HG03442 (cell line): ENCODE results near the gene GDI1.
A peak's percentile ranks its signal among the peaks of the same experiment; 100 is the strongest.

ENCODE experiments used
- ATAC-seq: cut with Tn5 transposase; IDR thresholded peaks from one replicate; pipeline ENCODE4 v1.9.1; 2021; ENCODE audit warnings: mild to moderate bottlenecking, moderate library complexity; ENCODE audit not compliant: unreplicated experiment

Gene GDI1

DNA sequence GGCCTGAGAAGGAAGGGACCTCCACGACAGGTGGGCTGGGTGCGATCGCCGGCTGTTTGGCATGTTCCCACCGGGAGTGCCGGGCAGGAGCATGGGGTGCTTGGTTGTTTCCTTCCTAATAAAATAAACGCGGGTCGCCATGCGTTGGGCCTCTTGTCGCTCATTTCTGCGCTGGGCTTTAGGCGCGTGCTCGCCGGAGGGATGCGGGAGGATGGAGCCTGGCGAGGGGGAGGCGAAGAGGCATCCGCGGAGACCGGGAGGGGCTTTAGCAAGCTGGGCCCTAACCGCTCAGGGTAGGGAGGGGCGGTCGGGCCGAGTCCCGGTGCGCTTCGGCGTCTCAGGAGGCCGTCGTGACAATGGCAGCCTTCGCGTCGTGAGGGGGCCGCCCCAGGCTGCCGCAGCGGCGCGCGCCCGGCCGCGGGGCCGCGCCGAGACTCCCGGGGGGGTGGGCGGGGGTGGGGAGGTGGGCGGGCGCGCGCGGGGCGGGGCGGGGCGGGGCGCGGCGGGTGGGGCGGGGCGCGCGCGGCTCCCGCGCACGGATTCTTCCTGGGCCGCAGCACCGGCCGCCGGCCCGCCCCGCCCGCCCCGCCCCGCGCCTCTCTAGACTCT is 476 bp upstream of the GDI1 start:
- peak; percentile 38 for ATAC-seq

DNA sequence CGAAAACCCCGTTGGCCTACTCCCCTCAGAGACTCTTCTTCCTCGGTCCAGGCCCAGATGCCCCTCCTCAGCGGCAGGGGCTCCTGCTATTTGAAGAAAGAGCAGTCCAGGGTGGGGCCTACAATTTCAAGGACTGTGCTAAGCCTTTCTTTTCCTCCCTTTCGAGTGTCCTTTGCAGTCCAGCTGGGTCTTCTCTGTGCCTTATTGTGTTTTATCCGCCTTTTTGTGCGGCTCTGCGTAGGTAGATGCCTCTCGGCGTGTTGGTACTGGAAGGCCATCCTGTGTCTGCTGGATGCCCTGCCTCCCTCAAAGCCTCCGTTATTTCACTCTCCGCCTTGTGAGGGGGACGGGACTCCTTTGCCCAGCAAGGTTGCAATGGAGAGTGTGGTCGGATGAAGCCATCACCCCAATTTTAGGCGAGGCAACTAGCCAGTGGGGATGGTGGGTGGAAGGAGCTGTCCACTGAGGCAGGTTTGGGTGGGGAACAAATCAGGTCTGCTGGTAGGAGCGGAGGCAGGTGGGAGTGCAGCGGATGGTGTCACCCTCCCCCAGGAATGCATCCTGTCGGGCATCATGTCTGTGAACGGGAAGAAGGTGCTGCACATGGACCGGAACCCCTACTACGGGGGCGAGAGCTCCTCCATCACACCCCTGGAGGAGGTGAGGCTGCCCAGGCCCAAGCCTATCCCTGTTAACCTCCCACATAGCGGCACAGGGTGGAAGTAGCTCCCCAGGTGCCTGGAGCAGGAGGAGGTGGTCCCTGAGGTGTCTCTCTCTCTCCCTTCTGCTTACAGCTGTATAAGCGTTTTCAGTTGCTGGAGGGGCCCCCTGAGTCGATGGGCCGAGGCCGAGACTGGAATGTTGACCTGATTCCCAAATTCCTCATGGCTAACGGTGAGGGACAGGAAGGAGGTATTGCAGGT is 1.3 kb downstream of the GDI1 start:
- no peak for ATAC-seq

DNA sequence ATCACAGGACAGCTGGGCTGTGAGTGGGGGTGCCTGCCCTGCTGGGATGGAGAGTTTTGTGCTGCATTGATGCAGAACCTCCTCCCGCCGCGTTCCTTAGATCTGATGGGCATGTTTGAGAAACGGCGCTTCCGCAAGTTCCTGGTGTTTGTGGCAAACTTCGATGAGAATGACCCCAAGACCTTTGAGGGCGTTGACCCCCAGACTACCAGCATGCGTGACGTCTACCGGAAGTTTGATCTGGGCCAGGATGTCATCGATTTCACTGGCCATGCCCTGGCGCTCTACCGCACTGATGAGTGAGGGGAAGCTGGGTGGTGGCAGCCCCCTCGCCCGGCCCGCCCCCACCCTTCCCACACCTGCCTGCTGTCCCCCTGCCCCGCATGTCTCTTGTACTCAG is 2.9 kb downstream of the GDI1 start:
- no peak for ATAC-seq

DNA sequence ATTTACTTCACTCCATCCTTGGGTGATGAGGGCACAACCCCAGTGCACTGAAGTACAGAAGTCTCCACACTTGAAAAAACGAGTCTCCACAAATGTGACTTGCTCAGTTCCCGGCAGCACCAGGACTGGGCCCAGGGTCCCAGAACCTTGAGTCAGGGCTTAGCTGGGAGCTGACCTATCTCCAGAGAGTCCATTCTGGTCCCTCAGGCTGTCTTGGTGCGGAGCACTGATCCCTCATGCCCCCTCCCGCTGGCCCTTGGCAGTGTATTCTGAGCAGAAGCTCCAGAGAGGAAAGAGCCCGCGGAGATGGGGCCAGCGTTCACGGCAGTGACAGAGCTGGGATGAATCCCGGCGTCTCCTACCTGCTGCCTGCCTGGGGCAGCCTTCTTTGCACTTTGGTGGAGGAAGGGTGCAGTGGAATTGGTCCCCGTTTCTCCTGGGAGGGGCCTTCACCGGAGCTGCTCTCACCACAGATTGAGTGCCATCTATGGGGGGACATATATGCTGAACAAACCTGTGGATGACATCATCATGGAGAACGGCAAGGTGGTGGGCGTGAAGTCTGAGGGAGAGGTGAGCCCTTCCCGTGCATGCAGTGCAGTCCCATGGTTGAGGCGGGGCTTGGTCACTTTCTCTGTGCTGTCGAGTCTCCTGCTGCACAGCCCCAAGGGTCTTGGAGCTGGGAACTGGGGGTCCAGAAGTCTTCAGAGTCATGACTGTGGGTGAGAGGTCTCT is 3.8 kb downstream of the GDI1 start:
- no peak for ATAC-seq

DNA sequence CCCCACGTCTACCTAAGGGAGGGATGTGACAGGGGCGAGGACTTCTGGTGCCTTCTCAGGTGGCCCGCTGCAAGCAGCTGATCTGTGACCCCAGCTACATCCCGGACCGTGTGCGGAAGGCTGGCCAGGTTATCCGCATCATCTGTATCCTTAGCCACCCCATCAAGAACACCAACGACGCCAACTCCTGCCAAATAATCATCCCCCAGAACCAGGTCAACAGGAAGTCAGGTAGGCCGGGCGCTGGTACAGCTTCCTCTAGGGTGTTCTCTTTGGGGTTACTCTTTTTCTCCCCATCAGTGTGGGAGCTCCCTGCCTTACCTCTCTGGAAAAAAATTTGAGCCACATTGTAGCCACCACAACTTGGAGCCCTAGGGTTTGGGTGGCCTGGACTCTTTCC is 4.6 kb downstream of the GDI1 start:
- no peak for ATAC-seq

DNA sequence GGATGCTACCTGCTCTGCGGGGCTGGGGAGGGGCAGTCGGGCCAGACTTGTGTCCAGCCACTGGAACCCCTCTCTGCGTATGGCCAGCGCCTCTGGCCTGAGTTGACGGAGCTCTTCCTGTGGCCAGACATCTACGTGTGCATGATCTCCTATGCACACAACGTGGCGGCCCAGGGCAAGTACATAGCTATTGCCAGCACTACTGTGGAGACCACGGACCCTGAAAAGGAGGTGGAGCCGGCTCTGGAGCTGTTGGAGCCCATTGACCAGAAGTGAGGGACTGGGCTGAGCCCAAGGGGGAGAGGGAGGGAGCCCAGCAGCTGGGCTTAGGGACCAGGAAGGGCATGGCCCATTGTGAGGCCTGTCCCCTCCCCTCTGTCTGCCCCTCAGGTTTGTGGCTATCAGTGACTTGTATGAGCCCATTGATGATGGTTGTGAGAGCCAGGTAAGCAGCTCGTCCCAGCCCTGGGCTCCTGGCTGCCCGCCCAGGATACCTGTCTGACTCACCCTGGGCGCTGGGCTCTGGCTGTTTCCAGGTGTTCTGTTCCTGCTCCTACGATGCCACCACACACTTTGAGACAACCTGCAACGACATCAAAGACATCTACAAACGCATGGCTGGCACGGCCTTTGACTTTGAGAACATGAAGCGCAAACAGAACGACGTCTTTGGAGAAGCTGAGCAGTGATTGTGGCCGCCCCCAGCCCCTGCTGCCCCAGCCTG is 5.2 kb downstream of the GDI1 start:
- no peak for ATAC-seq

DNA sequence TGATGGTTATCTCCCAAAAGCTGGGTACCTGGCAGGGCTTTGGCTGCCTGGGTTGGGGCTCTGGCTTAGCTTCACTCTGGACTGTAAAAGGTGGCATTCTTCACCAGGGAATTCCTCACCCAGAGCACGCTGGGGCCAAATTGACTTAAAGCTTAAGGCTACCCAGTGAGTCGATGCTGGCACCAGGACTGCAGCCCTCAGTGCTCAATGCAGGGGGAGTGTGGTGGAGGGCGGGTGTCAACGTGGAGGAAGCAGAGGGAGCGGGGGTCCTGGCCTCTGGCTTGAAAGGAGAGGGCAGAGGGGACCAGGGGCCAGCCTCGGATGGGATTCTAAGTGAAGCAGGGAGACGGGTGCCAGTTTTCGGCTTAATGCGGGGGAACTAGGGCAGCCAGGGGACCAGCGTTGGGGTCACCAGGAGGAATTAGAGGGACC is 6.5 kb downstream of the GDI1 start:
- no peak for ATAC-seq

DNA sequence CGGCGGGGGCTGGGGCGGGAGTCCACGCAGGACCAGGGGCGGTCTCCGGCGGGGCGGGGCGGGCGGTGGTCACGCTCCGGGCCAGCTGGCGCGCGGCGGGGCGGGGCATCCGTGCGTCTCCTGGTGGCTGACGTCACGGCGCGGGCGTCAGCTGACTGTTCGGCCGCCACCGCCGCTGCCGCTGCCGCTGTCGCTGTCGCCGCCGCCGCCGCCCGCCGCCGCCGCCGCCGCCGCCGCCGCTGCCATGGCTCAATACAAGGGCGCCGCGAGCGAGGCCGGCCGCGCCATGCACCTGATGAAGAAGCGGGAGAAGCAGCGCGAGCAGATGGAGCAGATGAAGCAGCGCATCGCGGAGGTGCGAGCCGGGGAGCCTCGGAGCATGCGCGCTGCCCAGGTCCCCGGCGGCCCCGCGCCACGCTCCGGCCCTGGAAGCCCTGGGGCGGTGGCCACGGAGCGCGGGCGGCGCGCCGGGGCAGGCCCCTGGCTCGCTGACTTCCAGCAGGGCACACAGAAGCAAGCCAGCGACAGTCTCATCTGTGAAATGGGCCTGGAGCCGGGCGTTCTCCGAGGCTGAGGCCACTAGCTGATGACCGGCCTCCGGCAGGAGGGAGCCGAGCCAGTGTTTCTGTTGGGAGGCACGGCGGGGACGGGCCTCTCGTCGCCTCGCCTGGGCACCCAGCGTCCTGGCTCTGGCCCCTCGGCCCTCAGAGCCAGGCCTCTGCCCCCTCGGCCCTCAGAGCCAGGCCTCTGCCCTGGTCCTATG is 7.2 kb downstream of the GDI1 start, which contains the start of gene FAM50A:
Gene FAM50A, plus strand, starts transcription at position 150 of the 763 bp plus-strand sequence. Its CDS starts 95 bp downstream, at position 245.
- peak; percentile 79 for ATAC-seq

DNA sequence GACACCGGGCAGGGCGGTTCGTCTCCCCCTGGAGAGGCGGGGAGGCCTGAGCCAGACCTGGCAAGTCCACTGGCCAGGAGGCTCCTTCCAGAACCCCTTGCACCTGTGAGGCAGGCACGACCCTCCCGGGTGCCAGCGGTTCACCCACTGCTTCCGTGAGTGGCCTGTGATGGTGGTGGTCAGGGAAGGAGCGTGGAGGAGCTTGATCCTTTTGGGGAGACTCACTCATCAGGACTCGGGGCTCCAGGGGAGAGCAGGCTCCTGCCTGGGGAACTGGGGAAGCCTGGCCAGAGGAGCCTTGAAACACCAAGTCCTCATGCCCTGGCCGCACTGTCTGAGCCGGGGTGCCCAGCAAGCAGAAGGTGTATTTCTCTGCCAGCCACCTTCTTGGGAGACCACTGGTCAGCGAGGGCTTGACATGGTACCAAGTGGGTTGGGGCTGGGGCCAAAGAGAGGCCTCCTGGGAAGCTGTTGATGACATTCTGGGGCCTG is 7.8 kb downstream of the GDI1 start:
- no peak for ATAC-seq

DNA sequence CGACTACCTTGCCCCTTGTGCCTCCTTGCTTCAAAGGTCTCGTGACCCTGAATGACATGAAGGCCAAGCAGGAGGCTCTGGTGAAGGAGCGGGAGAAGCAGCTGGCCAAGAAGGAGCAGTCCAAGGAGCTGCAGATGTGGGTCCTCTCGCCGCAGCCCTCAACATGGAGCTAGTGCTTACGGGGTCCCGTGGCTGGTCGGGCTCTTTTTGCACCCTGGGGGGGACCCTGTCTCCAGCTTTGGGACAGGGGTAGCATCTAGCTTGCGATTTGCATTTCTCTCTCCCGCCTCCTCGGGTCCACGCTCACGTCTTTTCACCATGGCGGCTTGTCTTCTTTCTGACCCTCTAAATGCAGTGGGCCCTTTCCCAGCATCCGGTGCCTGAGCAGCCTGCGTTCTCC is 8.8 kb downstream of the GDI1 start:
- no peak for ATAC-seq

DNA sequence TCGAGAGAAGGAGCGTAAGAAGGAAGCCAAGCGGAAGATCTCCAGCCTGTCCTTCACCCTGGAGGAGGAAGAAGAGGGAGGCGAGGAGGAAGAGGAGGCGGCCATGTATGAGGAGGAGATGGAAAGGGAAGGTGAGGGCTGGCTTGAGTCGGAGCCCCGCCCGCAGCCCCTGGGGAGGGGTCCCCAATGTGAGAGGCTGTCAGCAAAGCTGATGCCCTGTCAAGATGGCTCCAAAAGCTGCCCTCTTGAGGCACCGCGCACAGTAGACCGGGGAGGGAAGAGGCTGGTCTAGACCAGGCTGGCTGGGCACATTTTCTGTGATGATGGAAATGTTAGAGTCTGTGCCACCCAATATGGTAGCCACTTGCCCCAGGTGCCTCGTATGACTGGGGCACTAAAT is 9.5 kb downstream of the GDI1 start:
- ATAC-seq = no peak

DNA sequence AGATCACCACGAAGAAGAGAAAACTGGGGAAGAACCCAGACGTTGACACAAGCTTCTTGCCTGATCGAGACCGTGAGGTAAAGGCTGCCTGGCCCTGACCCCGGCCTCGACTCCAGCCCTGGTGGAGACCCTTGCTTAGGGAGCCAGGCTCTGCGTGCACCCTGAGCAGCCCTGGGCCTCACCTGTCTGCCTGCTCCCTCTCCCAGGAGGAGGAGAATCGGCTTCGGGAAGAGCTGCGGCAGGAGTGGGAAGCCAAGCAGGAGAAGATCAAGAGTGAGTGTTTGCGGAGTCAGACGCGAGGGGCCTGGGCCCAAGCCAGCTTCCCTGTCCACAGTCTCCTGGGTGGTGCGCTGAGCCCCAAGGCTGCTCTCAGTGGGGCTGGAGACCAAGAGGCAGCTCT is 11.5 kb downstream of the GDI1 start:
- no peak for ATAC-seq

DNA sequence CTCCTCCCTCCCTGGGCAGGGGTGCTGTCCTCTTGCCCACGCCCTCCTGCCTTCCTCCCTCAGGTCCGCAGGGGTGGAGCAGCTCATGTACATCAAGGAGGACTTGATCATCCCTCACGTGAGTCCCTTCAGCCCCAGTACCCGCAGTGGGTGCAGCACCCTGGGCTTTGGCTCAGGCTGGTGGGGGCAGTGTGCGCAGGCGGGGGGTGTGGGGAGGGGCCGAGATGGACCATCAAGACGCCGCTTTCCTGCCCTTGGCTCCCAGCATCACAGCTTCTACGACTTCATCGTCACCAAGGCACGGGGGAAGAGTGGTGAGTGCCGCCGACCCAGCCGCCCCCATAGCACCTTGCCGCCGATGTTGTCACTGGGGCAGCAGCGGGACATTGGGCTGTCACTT is 12.7 kb downstream of the GDI1 start:
- no peak for ATAC-seq

DNA sequence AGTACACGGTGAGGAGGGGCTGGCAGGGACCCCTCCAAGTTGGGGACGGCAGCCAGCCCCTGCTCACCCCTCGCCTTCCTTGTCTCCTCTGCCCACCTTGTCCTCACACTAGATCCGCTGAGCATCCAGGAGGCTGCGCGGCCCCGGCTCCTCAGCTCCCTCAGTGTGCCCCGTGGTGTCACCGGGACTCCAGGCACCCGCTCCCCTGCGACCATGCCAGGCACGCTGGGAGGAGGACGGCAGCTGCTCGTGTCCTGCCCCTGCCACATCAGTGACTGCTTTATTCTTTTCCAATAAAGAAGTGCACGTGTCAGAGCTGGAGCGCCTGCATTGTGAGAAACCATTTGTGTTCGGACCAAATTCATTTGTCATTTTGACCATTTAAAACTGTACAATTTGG is 13.4 kb downstream of the GDI1 start:
- ATAC-seq = no peak

DNA sequence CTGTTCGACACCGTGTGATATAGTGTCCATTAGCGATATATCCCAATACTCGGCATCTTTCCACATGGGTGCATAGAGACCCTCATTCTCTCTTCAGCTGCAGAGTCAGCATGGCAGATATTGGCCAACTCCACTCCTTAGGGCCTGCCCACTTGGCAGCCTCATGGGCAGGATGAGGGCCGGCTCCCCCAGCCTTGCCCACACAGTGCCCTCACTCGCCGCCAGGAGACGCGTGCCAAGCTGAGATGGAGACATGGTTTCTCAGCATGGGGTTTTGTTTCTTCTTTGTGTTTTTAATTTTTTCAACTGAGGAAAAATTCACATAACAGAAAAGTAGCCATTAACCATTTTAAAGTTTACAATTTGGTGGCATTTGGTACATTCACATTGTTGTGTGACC is 15.9 kb downstream of the GDI1 start:
- ATAC-seq = no peak

DNA sequence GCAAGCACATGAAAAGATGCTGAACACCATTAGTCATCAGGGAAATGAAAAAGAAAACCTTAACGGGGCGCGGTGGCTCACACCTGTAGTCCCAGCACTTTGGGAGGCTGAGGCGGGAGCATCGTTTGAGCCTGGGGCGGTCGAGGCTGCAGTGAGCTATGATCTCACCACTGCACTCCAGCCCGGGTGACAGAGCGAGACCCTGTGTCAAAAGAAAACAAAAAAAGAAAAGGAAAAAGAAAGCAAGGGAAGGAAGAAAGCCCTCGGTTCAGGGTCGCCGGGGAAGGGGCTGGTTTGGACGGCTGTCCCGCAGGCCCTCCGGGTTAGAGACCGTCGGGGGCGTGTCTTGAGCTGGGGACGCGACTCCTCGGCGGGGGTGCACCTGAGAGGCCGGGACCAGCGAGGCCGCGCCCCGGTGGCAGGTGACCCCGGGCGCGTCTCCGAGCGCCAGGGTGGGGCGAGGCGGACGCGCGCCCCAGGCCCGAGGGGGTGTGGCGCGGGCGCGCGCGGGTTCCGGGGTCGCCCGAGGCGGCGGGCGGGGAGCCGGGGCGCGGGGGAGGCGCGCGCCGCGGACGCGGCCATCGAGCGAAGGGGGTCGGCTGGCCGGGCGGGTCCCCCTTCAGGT is 20.6 kb downstream of the GDI1 start:
- peak; percentile 34 for ATAC-seq

DNA sequence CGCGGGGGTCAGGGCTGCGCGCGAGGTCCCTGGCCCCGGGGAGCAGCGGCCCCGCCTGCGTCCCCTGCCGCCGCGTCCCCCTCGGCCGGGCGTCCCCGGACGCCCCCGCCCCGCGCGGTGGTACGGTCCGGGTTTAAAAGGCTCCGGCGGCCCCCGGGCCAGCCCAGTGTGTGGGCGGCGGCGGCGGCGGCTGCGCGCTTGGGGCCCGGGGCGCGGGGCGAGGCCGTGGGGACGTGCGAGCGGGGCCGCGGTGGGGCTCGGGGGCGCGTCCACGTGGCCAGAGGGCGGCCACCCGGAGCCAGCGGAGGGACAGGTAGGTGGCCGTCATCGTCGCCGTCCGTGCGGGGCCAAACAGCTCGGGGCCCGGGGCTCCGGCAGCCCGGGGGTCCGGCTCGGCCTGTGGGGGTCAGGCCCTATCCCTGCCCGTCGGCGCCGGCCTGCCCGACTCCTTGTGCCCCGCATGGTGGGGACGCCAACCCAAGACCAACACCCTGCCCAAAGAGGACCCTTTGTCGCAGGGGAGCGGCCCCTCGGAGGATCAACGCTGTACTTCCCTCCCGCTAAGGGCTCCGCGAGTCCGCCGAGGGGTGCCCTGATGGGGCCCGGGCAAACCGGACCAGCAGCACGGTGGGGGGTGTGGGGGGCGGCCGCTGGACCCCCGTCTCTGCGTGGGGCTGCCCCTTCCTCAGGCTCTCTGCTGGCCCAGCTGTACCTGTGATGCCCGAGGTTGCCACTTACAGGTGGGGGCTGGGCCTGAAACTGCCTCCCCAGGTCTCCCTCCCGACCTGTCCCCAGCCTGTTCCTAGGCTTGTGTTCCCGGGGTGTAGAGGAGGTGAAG is 21.4 kb downstream of the GDI1 start, which contains the start of gene PLXNA3:
Gene PLXNA3, plus strand, starts transcription at position 166 of the 838 bp plus-strand sequence. CDS start 1,903 bp downstream, outside the sequence.
- peak; percentile 56 for ATAC-seq

DNA sequence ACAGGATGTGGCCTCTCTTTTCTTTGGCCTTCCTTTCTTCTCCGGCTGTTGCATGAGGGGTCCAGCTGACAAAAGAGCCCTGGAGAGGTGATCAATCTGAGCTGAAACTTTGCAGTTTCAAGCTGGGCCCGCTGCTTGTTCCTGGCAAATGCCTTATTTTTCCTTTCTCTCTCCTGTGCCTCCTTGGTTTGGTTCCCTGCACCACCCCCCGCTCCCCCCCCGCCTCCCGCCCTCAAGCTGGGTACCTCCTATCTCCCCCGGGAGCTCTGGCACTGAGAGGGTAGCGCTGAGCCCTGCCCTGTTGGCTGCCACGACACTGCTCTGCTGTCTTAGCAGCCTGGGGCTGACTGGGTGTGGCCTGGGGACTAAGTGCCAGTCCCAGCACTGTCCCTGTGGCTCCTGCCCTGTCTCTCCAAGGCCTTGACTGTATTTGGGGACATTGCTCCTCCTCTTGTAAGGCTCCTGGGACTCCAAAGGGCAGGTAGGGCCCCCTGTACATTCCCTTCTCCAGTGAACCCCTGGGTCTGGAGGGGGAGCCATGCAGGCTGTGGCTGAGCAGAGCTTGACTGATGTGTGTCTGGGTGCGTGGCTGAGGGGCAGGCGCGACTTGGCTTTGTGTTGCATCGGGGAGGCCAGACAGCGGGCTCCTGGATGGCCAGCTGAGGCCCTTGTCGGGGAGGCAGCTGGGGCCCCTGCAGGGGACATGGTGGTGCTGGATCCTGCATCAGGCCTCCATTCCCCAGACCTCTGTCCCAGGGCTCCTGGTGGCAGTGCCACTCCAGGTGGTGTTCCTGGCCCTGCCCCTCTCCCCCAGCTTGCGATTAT is 22.2 kb downstream of the GDI1 start:
- ATAC-seq = no peak
